Panc1 (cell line): Measurements from ENCODE around the gene PARVG. TPM values are rescaled to one million over a fixed set of nuclear protein-coding genes. Genes with fewer than 3 reads are reported as not detected.

ENCODE experiments used
- ATAC-seq: fragments of 200-7000 bp; cut with Tn5 transposase; 2 replicates; pipeline ENCODE4 v1.9.1; 2020; ENCODE audit warnings: mild to moderate bottlenecking, moderate library complexity
- BruUV-seq: library from RNA; stranded (reverse); fragments of 400-500 nt; replicated peaks from 2 replicates; lab custom pipeline; 2021; lab: Mats Ljungman, UMichigan
- CTCF ChIA-PET: fragments of 300-600 bp; sonication (Branson Sonifier 250); formaldehyde crosslinking; loops from one replicate; lab custom pipeline; 2022; ENCODE audit warnings: antibody characterized with exemption; lab: Charles Lee
- POLR2A ChIA-PET: fragments of 300-600 bp; sonication (Branson Sonifier 250); formaldehyde crosslinking; loops from one replicate; lab custom pipeline; 2022; ENCODE audit warnings: antibody characterized with exemption; lab: Charles Lee
- DNase-seq: peaks from one replicate; pipeline ENCODE4 v3.0.0-alpha.2; 2010; ENCODE audit warnings: low read depth, low spot score
- H3K27ac ChIP-seq: 2 replicates; pipeline ENCODE4 v1.5.1; 2011; ENCODE audit warnings: mild to moderate bottlenecking, low read length, inconsistent platforms
- H3K27me3 ChIP-seq: fragments of 200-500 bp; sonication (Bioruptor generic); 2 replicates; pipeline ENCODE4 v1.6.0; 2014; ENCODE audit warnings: low read length, inconsistent platforms; ENCODE audit not compliant: control insufficient read depth, insufficient read depth
- H3K36me3 ChIP-seq: fragments of 200-500 bp; sonication (Bioruptor generic); 2 replicates; pipeline ENCODE4 v1.5.1; 2014; ENCODE audit warnings: inconsistent platforms, mild to moderate bottlenecking, low read length, moderate library complexity; ENCODE audit not compliant: control insufficient read depth, insufficient read depth
- H3K4me1 ChIP-seq: 2 replicates; pipeline ENCODE4 v1.5.1; 2011; ENCODE audit warnings: inconsistent platforms, mild to moderate bottlenecking, low read length, moderate library complexity; ENCODE audit not compliant: control insufficient read depth, insufficient read depth
- H3K4me3 ChIP-seq, 2 experiments: 2 replicates each; pipeline ENCODE4 v1.5.1; 2011 to 2012; ENCODE audit warnings: low read depth in 2 of 2, low read length in 2 of 2, mild to moderate bottlenecking in 2 of 2, inconsistent platforms in 1 of 2, moderate library complexity in 1 of 2
- H3K9me3 ChIP-seq: fragments of 200-500 bp; sonication (Bioruptor generic); 2 replicates; pipeline ENCODE4 v1.5.1; 2014; ENCODE audit warnings: low read depth, mild to moderate bottlenecking, inconsistent platforms, low read length, moderate library complexity; ENCODE audit not compliant: control insufficient read depth, insufficient read depth
- CTCF ChIP-seq: fragments of 450-650 bp; IDR thresholded peaks from 2 replicates; pipeline ENCODE4 v1.5.1; 2017; ENCODE audit warnings: mild to moderate bottlenecking
- POLR2AphosphoS5 ChIP-seq: IDR thresholded peaks from 2 replicates; pipeline ENCODE4 v1.6.1; 2012; ENCODE audit warnings: mild to moderate bottlenecking, low read depth, low read length, moderate library complexity
- REST ChIP-seq, 2 experiments: IDR thresholded peaks; 2 replicates each; pipeline ENCODE4 v1.6.1; 2011 to 2012; ENCODE audit warnings: low read depth in 2 of 2, control low read depth in 1 of 2, low read length in 1 of 2, mild to moderate bottlenecking in 1 of 2, moderate library complexity in 1 of 2; ENCODE audit not compliant: insufficient read depth in 1 of 2
- SIN3A ChIP-seq: IDR thresholded peaks from 2 replicates; pipeline ENCODE4 v1.6.1; 2012; ENCODE audit warnings: low read depth, mild to moderate bottlenecking, low read length, moderate library complexity, borderline replicate concordance; ENCODE audit not compliant: insufficient read depth
- TCF7L2 ChIP-seq: IDR thresholded peaks from 2 replicates; pipeline ENCODE4 v1.6.1; 2011; ENCODE audit warnings: mild to moderate bottlenecking, low read depth, low read length, inconsistent platforms
- in situ Hi-C: cut with HindIII; loops from 2 replicates; pipeline ENCODE4 v1.10.0; 2016; ENCODE audit warnings: low sequenced_read_pairs, low pct_unique_long_range_greater_than_20kb
- intact Hi-C: fragments of 100-400 bp; cut with micrococcal nuclease; formaldehyde crosslinking; loops from one replicate; pipeline ENCODE4 v1.10.0; 2022; ENCODE audit not compliant: unreplicated experiment
- total RNA-seq: library from RNA; stranded (reverse); gene quantifications from one replicate; pipeline ENCODE4 v1.2.1, GENCODE V29; 2021; ENCODE audit not compliant: unreplicated experiment

PARVG gene
- total RNA-seq, 1 experiment from 2014 or later = 0.21 TPM

GRCh38 chr22:44146088-44146861, 34.5 kb upstream of the PARVG start:
- Histone ChIP-seq H3K4me3 (no peak overlapping the region), H3K9me3 (no peaks in the 10 kb centered on the region), H3K27me3 (no peaks in the 10 kb centered on the region), H3K27ac (no peak overlapping the region), H3K36me3 (no peaks in the 10 kb centered on the region), H3K4me1 (no peaks in the 10 kb centered on the region)
- CTCF ChIA-PET = no interaction called here
- no TSS peak for BruUV-seq
- no peak for DNase-seq
- no peak for ATAC-seq
- intact Hi-C loops (no loop called here), in situ Hi-C loops (no loop called here)
- POLR2A ChIA-PET = no interaction called here
- TF ChIP-seq SIN3A = no peak
- TF ChIP-seq REST (IDR thresholded peaks at IDR 0.05; ENCODE audit: insufficient read depth in 1 of 2, low read depth in 2 of 2, low read length in 1 of 2) = no peak
- no peak for TF ChIP-seq CTCF
- TF ChIP-seq TCF7L2 = no peak

GRCh38 chr22:44147008-44147645, 33.6 kb upstream of the PARVG start:
- Histone ChIP-seq H3K36me3 (no peaks in the 10 kb centered on the region), H3K9me3 (no peaks in the 10 kb centered on the region), H3K27ac (no peak overlapping the region), H3K27me3 (no peaks in the 10 kb centered on the region), H3K4me3 (no peak overlapping the region), H3K4me1 (no peaks in the 10 kb centered on the region)
- DNase-seq (no peak), ATAC-seq (no peak)
- BruUV-seq = no TSS peak
- ChIA-PET CTCF (no interaction called here), POLR2A (no interaction called here)
- intact Hi-C loops (no loop called here), in situ Hi-C loops (no loop called here)
- TF ChIP-seq TCF7L2 (no peak), POLR2AphosphoS5 (no peak), REST (IDR thresholded peaks at IDR 0.05; ENCODE audit: insufficient read depth in 1 of 2, low read depth in 2 of 2, low read length in 1 of 2) (no peak), SIN3A (no peak), CTCF (no peak)
